HepG2 (cell line): ENCODE results near the gene CBLC. TPM values are rescaled to one million over a fixed set of nuclear protein-coding genes. Genes with fewer than 3 reads are reported as not detected.

Source experiments
- HDAC2 ChIP-seq: sonication (generic); formaldehyde crosslinking; IDR thresholded peaks from 2 replicates; pipeline ENCODE4 v1.4.0; 2020; ENCODE audit warnings: missing genetic modification reagents
- HDAC6 ChIP-seq: fragments of 200-600 bp; sonication (generic); IDR thresholded peaks from 2 replicates; pipeline ENCODE4 v1.7.0; 2017; ENCODE audit warnings: mild to moderate bottlenecking, antibody characterized with exemption, low read length, low read depth
- NR2F6 ChIP-seq, 2 experiments: IDR thresholded peaks; 2 replicates each; pipeline ENCODE4 v1.6.1; 2016; ENCODE audit warnings: antibody characterized with exemption in 1 of 2, mild to moderate bottlenecking in 1 of 2
- SAP130 ChIP-seq: IDR thresholded peaks from 2 replicates; pipeline ENCODE4 v1.6.1; 2016; ENCODE audit warnings: low read depth
- SIN3A ChIP-seq: IDR thresholded peaks from 2 replicates; pipeline ENCODE4 v1.6.1; 2011; ENCODE audit warnings: low read depth, mild to moderate bottlenecking, control low read depth, low read length, borderline replicate concordance
- ZNF296 ChIP-seq: sonication (generic); formaldehyde crosslinking; conservative IDR thresholded peaks from 2 replicates; pipeline ENCODE4 v1.5.0; 2020; ENCODE audit warnings: mild to moderate bottlenecking, missing genetic modification reagents
- ZNF446 ChIP-seq: sonication (generic); formaldehyde crosslinking; IDR thresholded peaks from 2 replicates; pipeline ENCODE4 v1.5.0; 2020; ENCODE audit warnings: mild to moderate bottlenecking, missing genetic modification reagents
- polyA plus RNA-seq, 8 experiments: library from polyadenylated mRNA; depleted of rRNA in 3 of 8; stranded (reverse) in 7 of 8; unstranded in 1 of 8; fragments of >200 nt; fragmentation: Illumina TruSeq in 4 of 8; extraction: Trizol in 4 of 8; gene quantifications; 2 replicates each; pipeline versions ENCODE4 v1.2.1 to v1.2.3, GENCODE V29; 2011 to 2016; ENCODE audit warnings: low read depth in 4 of 8, missing spikeins in 1 of 8, mixed read lengths in 1 of 8; ENCODE audit not compliant: insufficient read depth in 1 of 8
- total RNA-seq, 5 experiments: library from RNA; depleted of rRNA; stranded (reverse); fragments of >200 nt; fragmentation: Illumina TruSeq; extraction: Trizol; gene quantifications; 2 replicates each; pipeline ENCODE4 v1.2.3, GENCODE V29; 2016; ENCODE audit warnings: low read depth in 1 of 5
- TF ChIP-seq, protein P1 (sequence below): sonication (generic); formaldehyde crosslinking; IDR thresholded peaks from 2 replicates; pipeline ENCODE4 v1.4.0; 2020; ENCODE audit warnings: mild to moderate bottlenecking, missing genetic modification reagents
- TF ChIP-seq, protein P2 (sequence below): sonication (generic); formaldehyde crosslinking; IDR thresholded peaks from 2 replicates; pipeline ENCODE4 v1.5.0; 2020; ENCODE audit warnings: mild to moderate bottlenecking, missing genetic modification reagents, borderline replicate concordance
- TF ChIP-seq, protein P3 (sequence below): sonication (generic); formaldehyde crosslinking; IDR thresholded peaks from 2 replicates; pipeline ENCODE4 v1.4.0; 2020; ENCODE audit warnings: missing genetic modification reagents
- TF ChIP-seq, protein P4 (sequence below): IDR thresholded peaks from 2 replicates; pipeline ENCODE4 v1.6.1; 2016; ENCODE audit warnings: missing compliant biosample characterization, missing genetic modification reagents, borderline replicate concordance
- TF ChIP-seq, protein P5 (sequence below): sonication (generic); formaldehyde crosslinking; IDR thresholded peaks from 2 replicates; pipeline ENCODE4 v1.4.0; 2020; ENCODE audit warnings: missing genetic modification reagents
- TF ChIP-seq, protein P6 (sequence below): IDR thresholded peaks from 2 replicates; pipeline ENCODE4 v1.6.1; 2018; ENCODE audit warnings: missing genetic modification reagents, mild to moderate bottlenecking, missing compliant biosample characterization
- TF ChIP-seq, protein P7 (sequence below): fragments of 450-650 bp; IDR thresholded peaks from 2 replicates; pipeline ENCODE4 v1.6.1; 2016
- TF ChIP-seq, protein P8 (sequence below): IDR thresholded peaks from 2 replicates; pipeline ENCODE4 v1.6.1; 2012; ENCODE audit warnings: inconsistent platforms

Gene CBLC
- total and polyA plus RNA-seq, 2 of the 13 experiments (the other 11 are each of a cell fraction or from before 2014, with no cell fraction given), result 1.8 to 2.6 TPM

DNA sequence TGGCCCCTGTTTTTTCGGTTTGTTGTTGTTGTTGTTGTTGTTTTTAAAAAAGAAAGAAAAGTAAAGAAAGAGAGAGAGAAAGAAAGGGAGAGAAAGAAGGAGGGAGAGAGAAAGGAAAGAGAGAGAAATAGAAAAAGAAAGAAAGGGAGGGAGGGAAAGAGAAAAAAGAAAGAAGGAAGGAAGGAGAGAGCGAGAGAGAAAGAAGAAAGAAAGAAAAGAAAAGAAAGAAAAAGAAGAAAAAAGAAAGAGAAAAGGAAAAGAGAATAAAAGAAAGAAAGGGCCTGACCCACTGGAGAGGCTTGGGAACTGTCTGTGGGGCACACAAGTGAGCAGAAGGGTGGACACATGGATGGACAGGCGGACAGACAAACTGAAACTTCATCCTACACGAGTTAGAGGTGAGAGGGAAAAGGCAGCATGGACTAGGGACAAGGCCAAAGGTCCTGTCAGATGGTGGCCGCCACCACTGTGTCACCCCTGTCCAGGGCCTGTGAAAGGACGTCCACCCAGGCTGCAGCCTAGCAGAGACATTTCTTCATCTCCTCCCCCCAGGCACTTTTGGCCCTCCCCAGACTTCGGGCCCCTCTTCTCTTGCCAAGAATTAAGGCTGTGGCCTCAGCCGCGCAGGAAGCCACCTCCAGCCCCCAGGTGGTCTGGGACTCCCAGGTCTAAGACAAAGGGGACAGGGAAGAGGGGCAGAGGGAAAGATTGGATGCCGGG lies 22.1 kb downstream of the CBLC start (continued):
- TF ChIP-seq, protein P1, sequence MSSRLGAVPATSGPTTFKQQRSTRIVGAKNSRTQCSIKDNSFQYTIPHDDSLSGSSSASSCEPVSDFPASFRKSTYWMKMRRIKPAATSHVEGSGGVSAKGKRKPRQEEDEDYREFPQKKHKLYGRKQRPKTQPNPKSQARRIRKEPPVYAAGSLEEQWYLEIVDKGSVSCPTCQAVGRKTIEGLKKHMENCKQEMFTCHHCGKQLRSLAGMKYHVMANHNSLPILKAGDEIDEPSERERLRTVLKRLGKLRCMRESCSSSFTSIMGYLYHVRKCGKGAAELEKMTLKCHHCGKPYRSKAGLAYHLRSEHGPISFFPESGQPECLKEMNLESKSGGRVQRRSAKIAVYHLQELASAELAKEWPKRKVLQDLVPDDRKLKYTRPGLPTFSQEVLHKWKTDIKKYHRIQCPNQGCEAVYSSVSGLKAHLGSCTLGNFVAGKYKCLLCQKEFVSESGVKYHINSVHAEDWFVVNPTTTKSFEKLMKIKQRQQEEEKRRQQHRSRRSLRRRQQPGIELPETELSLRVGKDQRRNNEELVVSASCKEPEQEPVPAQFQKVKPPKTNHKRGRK (CRISPR knock-in tag), result peak; percentile 97
- TF ChIP-seq, protein P2, sequence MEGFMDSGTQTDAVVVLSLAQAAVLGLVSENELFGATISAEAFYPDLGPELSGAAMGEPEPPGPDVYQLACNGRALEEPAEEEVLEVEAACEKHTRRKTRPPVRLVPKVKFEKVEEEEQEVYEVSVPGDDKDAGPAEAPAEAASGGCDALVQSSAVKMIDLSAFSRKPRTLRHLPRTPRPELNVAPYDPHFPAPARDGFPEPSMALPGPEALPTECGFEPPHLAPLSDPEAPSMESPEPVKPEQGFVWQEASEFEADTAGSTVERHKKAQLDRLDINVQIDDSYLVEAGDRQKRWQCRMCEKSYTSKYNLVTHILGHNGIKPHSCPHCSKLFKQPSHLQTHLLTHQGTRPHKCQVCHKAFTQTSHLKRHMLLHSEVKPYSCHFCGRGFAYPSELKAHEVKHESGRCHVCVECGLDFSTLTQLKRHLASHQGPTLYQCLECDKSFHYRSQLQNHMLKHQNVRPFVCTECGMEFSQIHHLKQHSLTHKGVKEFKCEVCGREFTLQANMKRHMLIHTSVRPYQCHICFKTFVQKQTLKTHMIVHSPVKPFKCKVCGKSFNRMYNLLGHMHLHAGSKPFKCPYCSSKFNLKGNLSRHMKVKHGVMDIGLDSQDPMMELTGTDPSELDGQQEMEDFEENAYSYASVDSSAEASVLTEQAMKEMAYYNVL (CRISPR knock-in tag), result peak; percentile 56; the same call in 1 of the 2 replicates
- TF ChIP-seq, protein P3, sequence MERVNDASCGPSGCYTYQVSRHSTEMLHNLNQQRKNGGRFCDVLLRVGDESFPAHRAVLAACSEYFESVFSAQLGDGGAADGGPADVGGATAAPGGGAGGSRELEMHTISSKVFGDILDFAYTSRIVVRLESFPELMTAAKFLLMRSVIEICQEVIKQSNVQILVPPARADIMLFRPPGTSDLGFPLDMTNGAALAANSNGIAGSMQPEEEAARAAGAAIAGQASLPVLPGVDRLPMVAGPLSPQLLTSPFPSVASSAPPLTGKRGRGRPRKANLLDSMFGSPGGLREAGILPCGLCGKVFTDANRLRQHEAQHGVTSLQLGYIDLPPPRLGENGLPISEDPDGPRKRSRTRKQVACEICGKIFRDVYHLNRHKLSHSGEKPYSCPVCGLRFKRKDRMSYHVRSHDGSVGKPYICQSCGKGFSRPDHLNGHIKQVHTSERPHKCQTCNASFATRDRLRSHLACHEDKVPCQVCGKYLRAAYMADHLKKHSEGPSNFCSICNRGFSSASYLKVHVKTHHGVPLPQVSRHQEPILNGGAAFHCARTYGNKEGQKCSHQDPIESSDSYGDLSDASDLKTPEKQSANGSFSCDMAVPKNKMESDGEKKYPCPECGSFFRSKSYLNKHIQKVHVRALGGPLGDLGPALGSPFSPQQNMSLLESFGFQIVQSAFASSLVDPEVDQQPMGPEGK (CRISPR knock-in tag), result peak; percentile 28; the same call in 1 of the 2 replicates
- TF ChIP-seq, protein P4, sequence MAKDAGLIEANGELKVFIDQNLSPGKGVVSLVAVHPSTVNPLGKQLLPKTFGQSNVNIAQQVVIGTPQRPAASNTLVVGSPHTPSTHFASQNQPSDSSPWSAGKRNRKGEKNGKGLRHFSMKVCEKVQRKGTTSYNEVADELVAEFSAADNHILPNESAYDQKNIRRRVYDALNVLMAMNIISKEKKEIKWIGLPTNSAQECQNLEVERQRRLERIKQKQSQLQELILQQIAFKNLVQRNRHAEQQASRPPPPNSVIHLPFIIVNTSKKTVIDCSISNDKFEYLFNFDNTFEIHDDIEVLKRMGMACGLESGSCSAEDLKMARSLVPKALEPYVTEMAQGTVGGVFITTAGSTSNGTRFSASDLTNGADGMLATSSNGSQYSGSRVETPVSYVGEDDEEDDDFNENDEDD (CRISPR knock-in tag), result peak; percentile 23; the same call in 1 of the 2 replicates
- TF ChIP-seq NR2F6 (IDR thresholded peaks at IDR 0.05) (peak; percentile 41; the same call in 1 of the 2 replicates), NR2F6 (CRISPR knock-in tag; IDR thresholded peaks at IDR 0.05) (peak; percentile 55; the same call in 1 of the 2 replicates), SAP130 (CRISPR knock-in tag) (peak; percentile 57), ZNF446 (CRISPR knock-in tag) (no peak), ZNF296 (0 out of 2 replicates have a peak, but pooled peaks have one; percentile 44), HDAC2 (CRISPR knock-in tag) (peak; percentile 39; the same call in 1 of the 2 replicates), HDAC6 (no peak), SIN3A (no peak)
- TF ChIP-seq, protein P5, sequence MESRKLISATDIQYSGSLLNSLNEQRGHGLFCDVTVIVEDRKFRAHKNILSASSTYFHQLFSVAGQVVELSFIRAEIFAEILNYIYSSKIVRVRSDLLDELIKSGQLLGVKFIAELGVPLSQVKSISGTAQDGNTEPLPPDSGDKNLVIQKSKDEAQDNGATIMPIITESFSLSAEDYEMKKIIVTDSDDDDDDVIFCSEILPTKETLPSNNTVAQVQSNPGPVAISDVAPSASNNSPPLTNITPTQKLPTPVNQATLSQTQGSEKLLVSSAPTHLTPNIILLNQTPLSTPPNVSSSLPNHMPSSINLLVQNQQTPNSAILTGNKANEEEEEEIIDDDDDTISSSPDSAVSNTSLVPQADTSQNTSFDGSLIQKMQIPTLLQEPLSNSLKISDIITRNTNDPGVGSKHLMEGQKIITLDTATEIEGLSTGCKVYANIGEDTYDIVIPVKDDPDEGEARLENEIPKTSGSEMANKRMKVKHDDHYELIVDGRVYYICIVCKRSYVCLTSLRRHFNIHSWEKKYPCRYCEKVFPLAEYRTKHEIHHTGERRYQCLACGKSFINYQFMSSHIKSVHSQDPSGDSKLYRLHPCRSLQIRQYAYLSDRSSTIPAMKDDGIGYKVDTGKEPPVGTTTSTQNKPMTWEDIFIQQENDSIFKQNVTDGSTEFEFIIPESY (CRISPR knock-in tag), result peak; percentile 79
- TF ChIP-seq, protein P6, sequence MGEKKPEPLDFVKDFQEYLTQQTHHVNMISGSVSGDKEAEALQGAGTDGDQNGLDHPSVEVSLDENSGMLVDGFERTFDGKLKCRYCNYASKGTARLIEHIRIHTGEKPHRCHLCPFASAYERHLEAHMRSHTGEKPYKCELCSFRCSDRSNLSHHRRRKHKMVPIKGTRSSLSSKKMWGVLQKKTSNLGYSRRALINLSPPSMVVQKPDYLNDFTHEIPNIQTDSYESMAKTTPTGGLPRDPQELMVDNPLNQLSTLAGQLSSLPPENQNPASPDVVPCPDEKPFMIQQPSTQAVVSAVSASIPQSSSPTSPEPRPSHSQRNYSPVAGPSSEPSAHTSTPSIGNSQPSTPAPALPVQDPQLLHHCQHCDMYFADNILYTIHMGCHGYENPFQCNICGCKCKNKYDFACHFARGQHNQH (CRISPR knock-in tag), result 0 out of 2 replicates have a peak, but pooled peaks have one; percentile 6
- TF ChIP-seq, protein P7, sequence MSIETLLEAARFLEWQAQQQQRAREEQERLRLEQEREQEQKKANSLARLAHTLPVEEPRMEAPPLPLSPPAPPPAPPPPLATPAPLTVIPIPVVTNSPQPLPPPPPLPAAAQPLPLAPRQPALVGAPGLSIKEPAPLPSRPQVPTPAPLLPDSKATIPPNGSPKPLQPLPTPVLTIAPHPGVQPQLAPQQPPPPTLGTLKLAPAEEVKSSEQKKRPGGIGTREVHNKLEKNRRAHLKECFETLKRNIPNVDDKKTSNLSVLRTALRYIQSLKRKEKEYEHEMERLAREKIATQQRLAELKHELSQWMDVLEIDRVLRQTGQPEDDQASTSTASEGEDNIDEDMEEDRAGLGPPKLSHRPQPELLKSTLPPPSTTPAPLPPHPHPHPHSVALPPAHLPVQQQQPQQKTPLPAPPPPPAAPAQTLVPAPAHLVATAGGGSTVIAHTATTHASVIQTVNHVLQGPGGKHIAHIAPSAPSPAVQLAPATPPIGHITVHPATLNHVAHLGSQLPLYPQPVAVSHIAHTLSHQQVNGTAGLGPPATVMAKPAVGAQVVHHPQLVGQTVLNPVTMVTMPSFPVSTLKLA, result peak; percentile 20; the same call in 1 of the 2 replicates
- TF ChIP-seq, protein P8, sequence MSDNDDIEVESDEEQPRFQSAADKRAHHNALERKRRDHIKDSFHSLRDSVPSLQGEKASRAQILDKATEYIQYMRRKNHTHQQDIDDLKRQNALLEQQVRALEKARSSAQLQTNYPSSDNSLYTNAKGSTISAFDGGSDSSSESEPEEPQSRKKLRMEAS, result peak; percentile 48
